GM21515 (cell line): Measurements from ENCODE around the gene TMEM14A.

ENCODE experiments used
- ATAC-seq: cut with Tn5 transposase; IDR thresholded peaks from one replicate; pipeline ENCODE4 v1.9.1; 2021; ENCODE audit not compliant: unreplicated experiment

Gene TMEM14A

DNA sequence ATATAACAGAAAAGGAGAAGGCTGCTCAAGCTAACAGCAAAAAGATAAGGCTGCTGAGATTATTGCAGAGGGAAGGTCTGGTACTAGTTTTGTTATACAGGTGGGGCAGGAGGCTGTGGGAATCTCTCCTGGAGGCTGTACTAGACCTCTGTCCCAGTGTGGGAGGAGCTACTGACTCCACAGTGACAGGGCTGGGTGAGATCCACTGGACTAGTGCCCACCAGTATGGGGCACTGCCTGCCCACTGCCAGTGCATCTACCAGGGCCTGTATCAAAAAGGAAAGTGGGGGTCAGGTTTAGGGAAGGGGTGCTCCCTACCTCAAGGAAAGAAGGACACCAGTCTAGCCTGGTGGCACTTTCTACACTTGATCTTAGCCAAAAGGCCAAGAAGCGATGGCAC, 62.3 kb downstream of the TMEM14A start:
- no peak for ATAC-seq

DNA sequence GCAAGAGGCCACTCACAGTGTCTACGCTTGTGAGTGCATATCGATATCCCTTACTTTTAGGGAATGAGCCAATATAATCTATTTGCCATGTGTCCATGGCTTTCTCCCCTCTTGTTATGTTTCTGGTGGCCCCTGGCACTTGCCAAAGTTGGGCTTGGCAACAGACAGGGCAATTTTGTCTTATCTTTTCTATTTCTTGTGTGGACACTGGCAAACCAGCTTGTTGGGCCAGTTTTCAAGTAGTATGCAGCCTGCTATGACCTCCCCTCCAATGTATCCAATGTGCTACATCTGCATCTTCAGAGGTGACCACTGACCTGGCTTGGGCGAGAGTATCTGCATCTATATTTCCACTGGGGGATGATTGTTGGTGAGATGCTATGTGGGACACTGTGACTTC, 63.2 kb downstream of the TMEM14A start:
- ATAC-seq, result no peak

DNA sequence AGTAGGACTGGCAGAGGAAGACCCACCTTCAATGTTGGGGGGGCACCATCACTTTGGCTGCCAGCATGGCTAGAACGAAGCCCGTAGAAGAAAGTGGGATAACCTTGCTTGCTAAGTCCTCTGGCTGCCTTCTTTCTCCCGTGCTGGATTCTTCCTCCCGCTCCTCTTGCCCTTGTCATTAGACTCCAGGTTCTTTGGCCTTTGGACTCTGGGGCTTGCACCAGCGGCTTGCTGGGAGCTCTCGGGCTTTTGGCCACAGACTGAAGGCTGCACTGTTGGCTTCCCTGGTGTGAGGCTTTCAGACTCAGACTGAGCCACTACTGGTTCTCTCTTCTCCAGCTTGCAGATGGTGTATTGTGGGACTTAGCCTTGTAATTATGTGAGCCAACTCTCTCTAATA, 64.2 kb downstream of the TMEM14A start:
- no peak for ATAC-seq

DNA sequence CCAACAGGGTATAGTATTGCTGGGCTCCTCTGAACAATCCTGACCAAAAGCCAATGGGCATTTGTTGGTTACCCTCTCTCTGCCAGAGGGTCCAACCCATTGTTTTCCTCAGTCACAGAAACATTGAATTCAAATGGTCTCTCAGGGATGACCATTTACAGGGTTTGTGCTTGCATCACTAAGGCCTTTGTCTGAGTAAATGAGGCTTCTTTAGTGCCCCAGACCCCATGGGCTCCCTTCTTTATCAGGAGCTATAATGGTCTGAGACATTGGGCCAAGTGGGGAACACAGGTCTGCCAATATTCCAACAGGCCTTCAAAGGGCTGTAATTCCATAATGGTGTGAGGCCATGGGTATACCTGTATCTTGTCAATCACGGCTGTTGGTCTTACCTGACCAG, 65.2 kb downstream of the TMEM14A start:
- ATAC-seq, result no peak
